Measurements from ENCODE around the gene INTS14.
A peak's percentile ranks its signal among the peaks of the same experiment; 100 is the strongest.

INTS14 gene

GRCh38 chr15:65530318-65531111, 80.4 kb downstream of the INTS14 start, which contains the start of gene HACD3:
Gene HACD3 (plus strand): TSS chr15:65530463. CDS start chr15:65530632, 169 bp downstream.
- DNase-seq (ENCODE audit: low spot score), result peak; percentile 100

GRCh38 chr15:65529762-65530317, 81.1 kb downstream of the INTS14 start:
- no peak for DNase-seq (ENCODE audit: low spot score)
